C4-2B (cell line): Measurements from ENCODE around the gene CSMD2.

Experiments
- ZFX ChIP-seq: fragments of 450-650 bp; IDR thresholded peaks from 2 replicates; pipeline ENCODE4 v1.6.1; 2017
- TF ChIP-seq, protein P1 (sequence below): fragments of 450-650 bp; conservative IDR thresholded peaks from 2 replicates; pipeline ENCODE4 v1.5.1; 2017; ENCODE audit warnings: mild to moderate bottlenecking

DNA sequence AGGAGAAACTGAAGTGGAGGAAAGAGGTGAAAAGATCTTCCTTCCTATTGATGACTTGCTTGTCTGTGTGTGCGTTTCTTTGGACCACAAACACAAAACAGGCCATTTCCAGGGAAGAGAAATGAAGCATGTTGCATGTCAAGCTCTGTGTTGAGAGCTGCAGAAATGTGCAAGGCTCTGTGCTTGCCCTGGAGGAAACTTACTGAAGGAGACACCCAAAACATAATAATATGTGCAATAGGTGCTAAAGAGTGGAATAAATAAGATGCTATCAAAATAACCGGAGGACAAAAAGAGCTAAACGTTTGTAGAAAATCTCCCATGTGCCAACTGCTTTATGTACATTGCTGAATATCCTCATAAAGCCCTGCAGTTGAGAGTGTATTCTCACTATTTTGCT is 496.3 kb downstream of the CSMD2 start:
- no peak for TF ChIP-seq ZFX
- TF ChIP-seq, protein P1, sequence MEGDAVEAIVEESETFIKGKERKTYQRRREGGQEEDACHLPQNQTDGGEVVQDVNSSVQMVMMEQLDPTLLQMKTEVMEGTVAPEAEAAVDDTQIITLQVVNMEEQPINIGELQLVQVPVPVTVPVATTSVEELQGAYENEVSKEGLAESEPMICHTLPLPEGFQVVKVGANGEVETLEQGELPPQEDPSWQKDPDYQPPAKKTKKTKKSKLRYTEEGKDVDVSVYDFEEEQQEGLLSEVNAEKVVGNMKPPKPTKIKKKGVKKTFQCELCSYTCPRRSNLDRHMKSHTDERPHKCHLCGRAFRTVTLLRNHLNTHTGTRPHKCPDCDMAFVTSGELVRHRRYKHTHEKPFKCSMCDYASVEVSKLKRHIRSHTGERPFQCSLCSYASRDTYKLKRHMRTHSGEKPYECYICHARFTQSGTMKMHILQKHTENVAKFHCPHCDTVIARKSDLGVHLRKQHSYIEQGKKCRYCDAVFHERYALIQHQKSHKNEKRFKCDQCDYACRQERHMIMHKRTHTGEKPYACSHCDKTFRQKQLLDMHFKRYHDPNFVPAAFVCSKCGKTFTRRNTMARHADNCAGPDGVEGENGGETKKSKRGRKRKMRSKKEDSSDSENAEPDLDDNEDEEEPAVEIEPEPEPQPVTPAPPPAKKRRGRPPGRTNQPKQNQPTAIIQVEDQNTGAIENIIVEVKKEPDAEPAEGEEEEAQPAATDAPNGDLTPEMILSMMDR: no peak
